Gastrocnemius medialis (tissue), 4 donors: ENCODE results near the gene GRID2. TPM values are rescaled to one million over a fixed set of nuclear protein-coding genes. Genes with fewer than 3 reads are reported as not detected.

Experiments
- ATAC-seq, 2 donors: fragments of 150-250 bp; one replicate each; pipeline ENCODE4 v1.9.1; 2016
- DNase-seq, 2 donors: peaks; one replicate each; pipeline ENCODE4 v3.0.0-alpha.2; 2019
- H3K27ac ChIP-seq, 4 donors: fragments of 200-600 bp; sonication (generic); 1 replicate in 1 of 4; 2 replicates in 3 of 4; pipeline ENCODE4 v1.5.1; 2016 to 2018; ENCODE audit warnings: mild to moderate bottlenecking in 2 of 4, moderate library complexity in 1 of 4
- H3K27me3 ChIP-seq, 3 donors: fragments of 200-600 bp; sonication (generic) in 2 of 3; 1 replicate in 1 of 3; 2 replicates in 2 of 3; pipeline versions ENCODE4 v1.5.1 to v1.6.0; 2016 to 2019; ENCODE audit warnings: mild to moderate bottlenecking in 1 of 3, moderate library complexity in 1 of 3
- H3K36me3 ChIP-seq, 2 donors: fragments of 200-600 bp; sonication (generic) in 1 of 2; one replicate each; pipeline ENCODE4 v1.5.1; 2017 to 2018
- H3K4me1 ChIP-seq, 2 donors: fragments of 200-600 bp; sonication (generic) in 1 of 2; one replicate each; pipeline ENCODE4 v1.5.1; 2016 to 2017; ENCODE audit warnings: mild to moderate bottlenecking in 2 of 2
- H3K4me3 ChIP-seq, 4 donors: fragments of 200-600 bp; sonication (generic) in 3 of 4; 1 replicate in 1 of 4; 2 replicates in 3 of 4; pipeline ENCODE4 v1.5.1; 2016 to 2019; ENCODE audit warnings: mild to moderate bottlenecking in 2 of 4
- H3K9me3 ChIP-seq, 3 donors: fragments of 200-600 bp; sonication (generic) in 2 of 3; 1 replicate in 1 of 3; 2 replicates in 2 of 3; pipeline ENCODE4 v1.5.1; 2016 to 2019
- CTCF ChIP-seq, 5 experiments: fragments of 450-650 bp in 3 of 5; fragments of 200-600 bp in 2 of 5; sonication (generic) in 2 of 5; IDR thresholded peaks in 4 of 5; conservative IDR thresholded peaks in 1 of 5; 1 replicate in 4 of 5; 2 replicates in 1 of 5; pipeline ENCODE4 v1.5.1; 2016 to 2019; ENCODE audit warnings: antibody characterized with exemption in 5 of 5, mild to moderate bottlenecking in 3 of 5, moderate library complexity in 3 of 5
- POLR2A ChIP-seq, 2 donors: fragments of 450-650 bp; IDR thresholded peaks; one replicate each; pipeline ENCODE4 v1.6.1; 2017; ENCODE audit warnings: antibody characterized with exemption in 2 of 2, mild to moderate bottlenecking in 2 of 2, moderate library complexity in 2 of 2
- in situ Hi-C, 4 donors: fragments of 200-750 bp; cut with MboI; loops; one replicate each; pipeline versions ENCODE4 v1.15.0 to v1.8.0; 2017; ENCODE audit warnings: low sequenced_read_pairs in 4 of 4
- intact Hi-C: fragments of 100-400 bp; cut with DNase I; formaldehyde crosslinking; loops from one replicate; pipeline ENCODE4 v1.15.1; 2023; ENCODE audit warnings: low total_unique reads
- total RNA-seq, 4 donors: library from RNA; depleted of rRNA; stranded (reverse); fragments of >200 nt; gene quantifications; one replicate each; pipeline versions ENCODE4 v1.1.0 to v1.2.3, GENCODE V29; 2016

Gene GRID2
- total RNA-seq, 4 donors from 2014 or later, result not detected

DNA sequence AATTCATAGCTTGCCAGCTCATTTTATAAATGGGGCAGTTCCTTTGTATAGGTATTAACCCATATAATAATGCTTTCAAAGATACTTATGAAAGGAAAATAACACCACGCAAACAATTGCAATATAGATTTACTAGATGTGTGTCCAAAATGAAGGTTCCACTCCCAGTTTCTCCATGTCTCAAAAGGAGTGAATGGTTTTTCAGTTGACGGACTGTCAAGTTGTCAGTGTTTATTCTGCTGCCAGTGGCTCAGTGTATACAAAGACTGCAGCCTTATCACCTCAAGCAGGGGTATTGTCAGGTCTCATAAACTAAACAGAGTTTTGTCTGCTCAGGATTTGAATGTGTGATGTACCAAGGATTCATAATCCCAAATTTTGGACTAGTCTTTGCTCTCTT lies 939.5 kb downstream of the GRID2 start:
- no peak overlapping the region for H3K27ac ChIP-seq
- no peaks in the 10 kb centered on the region for H3K36me3 ChIP-seq
- H3K4me3 ChIP-seq, result no peak overlapping the region
- TF ChIP-seq CTCF (IDR thresholded peaks at IDR 0.05 in 4 of 5, conservative IDR thresholded peaks at IDR 0.05 in 1 of 5) (no peak), POLR2A (IDR thresholded peaks at IDR 0.05) (no peak)
- in situ Hi-C loops, result no loop called here
- H3K4me1 ChIP-seq, result no peaks in the 10 kb centered on the region
- H3K27me3 ChIP-seq, result no peaks in the 10 kb centered on the region
- intact Hi-C loops, result no loop called here
- no peak for ATAC-seq
- DNase-seq, result no peak
- no peaks in the 10 kb centered on the region for H3K9me3 ChIP-seq

GRCh38 chr4:93261207-93261606 lies 957.4 kb downstream of the GRID2 start:
- intact Hi-C loops, result no loop called here
- in situ Hi-C loops, result no loop called here
- ATAC-seq, result no peak

GRCh38 chr4:93263166-93263565 lies 959.4 kb downstream of the GRID2 start:
- Histone ChIP-seq H3K4me3 (no peak overlapping the region), H3K27me3 (no peaks in the 10 kb centered on the region), H3K9me3 (no peaks in the 10 kb centered on the region), H3K27ac (no peak overlapping the region), H3K36me3 (no peaks in the 10 kb centered on the region), H3K4me1 (no peaks in the 10 kb centered on the region)
- DNase-seq, result no peak
- TF ChIP-seq POLR2A (IDR thresholded peaks at IDR 0.05) (no peak), CTCF (IDR thresholded peaks at IDR 0.05 in 4 of 5, conservative IDR thresholded peaks at IDR 0.05 in 1 of 5) (no peak)
- in situ Hi-C loops (no loop called here), intact Hi-C loops (no loop called here)
- ATAC-seq, result no peak

More at GRCh38 chr4:93261207-93261606, 957.4 kb downstream of the GRID2 start:
- Histone ChIP-seq H3K27ac (no peak overlapping the region), H3K36me3 (no peaks in the 10 kb centered on the region), H3K4me1 (no peaks in the 10 kb centered on the region), H3K4me3 (no peak overlapping the region), H3K27me3 (no peaks in the 10 kb centered on the region), H3K9me3 (no peaks in the 10 kb centered on the region)
- no peak for DNase-seq
- no peak for TF ChIP-seq POLR2A (IDR thresholded peaks at IDR 0.05)
- TF ChIP-seq CTCF (IDR thresholded peaks at IDR 0.05 in 4 of 5, conservative IDR thresholded peaks at IDR 0.05 in 1 of 5), result no peak

GRCh38 chr4:93267747-93268146 lies 964.0 kb downstream of the GRID2 start:
- H3K36me3 ChIP-seq, result no peaks in the 10 kb centered on the region
- intact Hi-C loops (no loop called here), in situ Hi-C loops (no loop called here)
- H3K27me3 ChIP-seq, result no peaks in the 10 kb centered on the region
- no peak overlapping the region for H3K4me3 ChIP-seq
- no peak for ATAC-seq
- H3K9me3 ChIP-seq, result no peaks in the 10 kb centered on the region
- TF ChIP-seq POLR2A (IDR thresholded peaks at IDR 0.05) (no peak), CTCF (IDR thresholded peaks at IDR 0.05 in 4 of 5, conservative IDR thresholded peaks at IDR 0.05 in 1 of 5) (no peak)
- no peak for DNase-seq
- H3K4me1 ChIP-seq, result no peaks in the 10 kb centered on the region
- H3K27ac ChIP-seq, result no peak overlapping the region

GRCh38 chr4:93285346-93285745 lies 981.6 kb downstream of the GRID2 start:
- Histone ChIP-seq H3K27me3 (no peaks in the 10 kb centered on the region), H3K9me3 (no peaks in the 10 kb centered on the region), H3K4me1 (no peaks in the 10 kb centered on the region), H3K36me3 (no peaks in the 10 kb centered on the region), H3K27ac (no peak overlapping the region), H3K4me3 (no peak overlapping the region)
- in situ Hi-C loops (no loop called here), intact Hi-C loops (no loop called here)
- ATAC-seq (no peak), DNase-seq (no peak)
- TF ChIP-seq CTCF (IDR thresholded peaks at IDR 0.05 in 4 of 5, conservative IDR thresholded peaks at IDR 0.05 in 1 of 5) (no peak), POLR2A (IDR thresholded peaks at IDR 0.05) (no peak)
